Activated T-cell treated with anti-CD3 and anti-CD28 coated beads for 48 hours (primary cell): Measurements from ENCODE around the gene SLC40A1.

ENCODE experiments used
- DNase-seq: peaks from one replicate; pipeline ENCODE4 v3.0.0-alpha.2; 2020; ENCODE audit warnings: low read depth

Gene SLC40A1

DNA sequence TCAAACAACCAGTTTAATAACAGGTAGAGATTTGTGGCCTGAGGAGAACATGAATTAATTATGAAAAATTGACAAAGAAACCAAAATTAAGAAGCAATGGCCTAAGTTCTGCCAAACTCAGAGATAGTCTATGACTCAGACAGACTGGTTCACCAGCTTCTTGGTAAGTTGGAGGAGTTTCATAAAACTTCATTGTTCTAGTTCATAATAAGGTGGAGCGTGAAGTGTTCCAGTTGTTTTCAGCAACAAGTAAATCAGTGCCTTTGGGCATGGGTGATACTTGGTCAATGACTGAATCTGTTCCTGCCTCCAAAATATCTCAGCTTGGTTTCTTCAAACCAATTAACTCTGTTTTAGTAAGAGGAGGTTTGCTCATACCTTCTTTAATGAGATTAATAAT, 40.0 kb downstream of the SLC40A1 start:
- DNase-seq = no peak

DNA sequence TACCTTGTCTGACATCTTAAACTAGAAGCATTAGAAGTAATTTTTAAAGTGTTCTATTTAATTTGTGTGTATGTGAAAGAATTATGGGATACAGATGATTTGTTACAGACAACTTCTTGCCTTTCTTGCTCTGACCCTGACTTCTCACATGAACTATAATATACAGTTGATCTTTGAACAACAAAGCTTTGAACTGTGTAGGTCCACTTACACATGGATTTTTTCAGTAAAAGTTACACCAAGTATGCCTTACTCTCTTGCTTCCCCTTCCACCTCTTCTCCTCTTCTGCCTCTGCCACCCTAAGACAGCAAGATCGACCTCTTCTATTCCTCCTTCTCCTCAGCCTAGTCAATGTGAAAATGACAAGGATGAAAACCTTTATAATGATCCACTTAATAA, 42.2 kb downstream of the SLC40A1 start:
- no peak for DNase-seq

DNA sequence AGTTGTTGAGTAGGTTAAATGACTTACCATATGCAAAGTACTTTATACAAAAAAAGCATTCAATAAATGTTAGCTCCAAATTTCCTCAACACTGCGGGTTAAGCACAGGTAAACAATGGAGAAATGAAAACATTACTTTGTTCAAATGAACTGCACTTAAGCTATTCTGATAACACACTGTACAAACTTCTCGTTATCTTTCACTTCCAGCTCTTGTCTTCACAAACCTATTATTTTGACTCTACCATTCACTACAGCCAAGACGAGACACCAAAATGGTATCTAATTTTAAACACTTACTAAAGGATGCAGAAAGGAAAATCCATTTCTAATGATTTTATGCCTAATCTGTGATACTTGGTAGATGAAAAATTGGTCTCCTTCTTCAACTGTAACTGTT, 43.8 kb downstream of the SLC40A1 start:
- no peak for DNase-seq

DNA sequence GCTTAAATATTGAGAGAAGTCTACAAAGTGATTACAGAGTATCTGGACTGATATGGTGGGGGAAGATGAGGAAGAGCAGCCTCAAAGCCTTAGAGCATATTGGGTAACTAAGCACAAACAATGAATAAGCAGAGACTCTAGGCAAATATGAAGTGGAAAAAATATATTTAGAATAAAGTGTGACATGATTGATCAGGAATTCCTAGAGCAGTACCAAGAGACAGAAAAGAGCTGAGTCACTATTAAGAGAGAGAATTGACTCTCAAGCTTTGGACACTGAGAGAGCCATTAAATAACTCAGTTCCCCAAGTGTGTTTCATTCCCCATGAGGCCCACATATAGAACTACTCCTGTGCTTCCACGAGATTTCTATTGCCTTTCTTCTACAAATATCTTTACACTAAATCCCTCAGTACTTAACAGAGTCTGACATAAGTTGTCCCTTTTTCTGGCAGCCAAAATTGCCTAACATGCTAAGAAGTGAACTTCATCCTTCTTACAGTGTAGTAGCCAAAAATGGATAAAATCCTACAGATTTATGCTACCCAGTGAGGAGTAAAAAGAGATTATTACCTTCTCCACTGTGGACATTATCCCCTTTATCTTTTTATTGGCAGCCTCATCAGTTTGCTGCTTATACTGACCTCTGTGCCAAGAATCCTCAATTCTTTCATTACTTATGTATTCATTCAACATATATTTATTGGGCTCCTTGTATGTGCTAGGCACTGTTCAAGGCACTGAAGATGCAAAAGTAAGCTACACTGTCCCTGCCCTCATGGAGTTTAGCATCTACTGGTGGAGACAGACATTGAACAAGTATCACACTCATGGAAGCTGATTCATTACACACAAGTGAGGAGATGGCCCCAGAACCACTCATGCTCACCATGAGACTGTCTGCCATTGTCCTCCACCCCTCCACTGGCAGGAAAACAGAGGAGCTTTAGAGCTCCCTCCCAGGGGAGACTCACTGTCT, 45.4 kb downstream of the SLC40A1 start:
- no peak for DNase-seq

DNA sequence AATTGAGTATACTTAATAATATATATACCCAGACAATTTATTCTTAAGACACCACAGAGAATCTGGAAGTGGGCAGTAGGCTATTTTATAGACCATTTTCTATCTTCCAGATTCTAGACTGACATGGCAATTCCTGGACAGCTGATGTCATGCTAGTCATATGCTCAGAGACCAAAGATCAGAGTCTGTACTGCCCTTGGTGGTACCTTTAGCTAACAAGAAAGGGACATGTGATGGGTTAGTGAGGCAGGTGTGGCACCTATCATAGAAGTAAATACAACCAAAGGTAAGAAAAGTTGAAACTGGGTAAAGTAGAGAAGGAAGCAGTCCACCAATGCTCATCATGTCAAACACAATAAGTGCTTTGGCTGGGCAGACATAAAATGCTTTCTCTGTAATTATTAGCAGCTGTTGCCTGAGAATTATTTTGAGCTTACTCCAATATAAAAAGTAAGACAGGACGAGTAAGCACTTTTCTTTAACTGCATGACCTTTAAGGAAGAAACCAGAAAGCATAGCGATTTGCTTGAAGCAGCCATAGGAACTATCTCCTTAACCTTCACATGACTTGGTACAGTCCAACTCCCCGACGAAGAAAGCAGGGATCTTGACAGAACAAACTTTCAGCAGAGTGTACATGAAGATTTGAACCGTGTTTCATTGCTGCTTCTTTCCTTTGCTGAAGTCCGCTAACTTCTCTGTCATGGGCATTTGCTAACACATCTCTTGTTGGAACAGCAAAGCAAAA, 47.1 kb downstream of the SLC40A1 start:
- DNase-seq = no peak

DNA sequence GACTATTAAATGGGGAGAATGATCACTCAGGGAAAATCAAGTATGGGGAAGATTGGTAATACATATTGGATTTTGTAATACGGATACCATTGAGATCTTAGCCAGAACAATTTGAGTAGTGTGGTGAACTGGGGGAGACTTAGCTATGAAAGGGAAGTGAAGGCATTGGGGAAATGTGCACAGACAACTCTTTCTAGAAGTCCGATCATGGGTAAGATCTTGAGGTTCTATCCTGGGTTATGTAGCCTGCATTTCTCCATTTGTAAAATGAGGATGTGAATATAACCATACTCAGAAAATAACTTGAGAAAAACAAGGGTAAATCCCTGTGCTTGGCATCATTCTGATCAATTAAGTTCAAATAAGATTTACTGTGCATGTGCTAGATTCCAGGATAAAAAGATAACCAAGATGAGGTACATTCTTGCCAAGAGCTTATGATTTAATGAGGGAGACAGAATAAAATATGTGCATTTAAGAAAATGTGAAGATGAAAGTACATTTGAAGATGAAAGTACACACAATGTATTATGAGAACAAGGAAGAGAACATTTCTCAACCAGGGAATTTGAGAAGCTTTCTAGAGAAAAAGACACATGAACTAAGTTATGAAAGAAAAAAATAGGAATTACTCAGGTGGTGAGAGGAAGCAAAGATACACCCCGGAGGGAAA, 49.5 kb downstream of the SLC40A1 start:
- no peak for DNase-seq

DNA sequence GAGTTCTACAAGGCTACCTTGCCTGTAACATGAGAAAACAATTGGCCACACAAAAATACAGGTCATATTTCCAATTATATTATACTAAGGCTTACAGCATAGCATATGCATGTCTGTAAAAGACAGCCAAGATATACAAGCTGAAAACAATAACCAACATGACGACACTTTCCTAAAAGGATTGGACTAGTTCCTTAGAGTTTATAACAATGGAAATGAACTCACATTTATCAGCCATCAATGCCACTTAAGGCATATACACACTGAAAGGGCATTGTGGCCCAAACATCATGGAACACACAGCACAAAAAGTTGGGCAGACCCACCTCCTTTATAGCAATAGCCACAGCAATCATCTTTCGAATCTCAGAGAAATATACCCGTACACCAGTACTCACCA, 52.0 kb downstream of the SLC40A1 start:
- no peak for DNase-seq

DNA sequence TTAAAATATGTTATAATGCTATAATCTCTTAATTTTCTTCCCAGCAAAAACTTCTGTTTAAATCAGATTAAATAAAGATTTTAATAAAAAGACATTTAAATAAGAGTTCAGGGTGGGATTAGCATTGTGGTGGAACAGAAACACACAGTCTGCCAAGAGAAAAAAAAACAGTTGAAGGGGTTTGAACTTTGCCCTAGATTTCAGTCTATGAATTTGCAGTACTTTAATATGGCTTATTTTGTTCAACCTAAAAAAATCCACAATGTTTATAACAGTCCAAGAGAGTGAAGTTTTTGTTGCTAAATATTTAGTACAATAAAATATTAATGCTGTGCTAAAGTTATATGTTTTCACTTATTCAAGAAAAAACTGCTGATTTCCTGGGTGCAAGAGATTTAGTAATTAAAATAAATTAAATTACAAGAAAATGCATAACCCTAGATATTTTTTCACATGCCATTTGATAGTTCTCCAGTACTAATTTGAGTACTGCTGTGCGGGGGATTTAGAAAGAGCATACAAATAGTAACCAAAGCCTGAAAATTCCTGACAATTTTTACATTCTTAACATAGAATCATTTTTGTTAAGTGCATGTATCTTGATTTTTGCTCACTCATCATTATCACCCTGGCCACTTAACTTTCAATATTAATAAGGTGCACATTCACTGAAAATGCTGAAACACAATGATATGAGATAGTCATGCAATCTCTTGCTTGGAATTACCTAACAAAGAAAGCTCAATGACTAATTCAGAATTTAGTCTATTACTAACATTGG, 52.6 kb downstream of the SLC40A1 start:
- no peak for DNase-seq

DNA sequence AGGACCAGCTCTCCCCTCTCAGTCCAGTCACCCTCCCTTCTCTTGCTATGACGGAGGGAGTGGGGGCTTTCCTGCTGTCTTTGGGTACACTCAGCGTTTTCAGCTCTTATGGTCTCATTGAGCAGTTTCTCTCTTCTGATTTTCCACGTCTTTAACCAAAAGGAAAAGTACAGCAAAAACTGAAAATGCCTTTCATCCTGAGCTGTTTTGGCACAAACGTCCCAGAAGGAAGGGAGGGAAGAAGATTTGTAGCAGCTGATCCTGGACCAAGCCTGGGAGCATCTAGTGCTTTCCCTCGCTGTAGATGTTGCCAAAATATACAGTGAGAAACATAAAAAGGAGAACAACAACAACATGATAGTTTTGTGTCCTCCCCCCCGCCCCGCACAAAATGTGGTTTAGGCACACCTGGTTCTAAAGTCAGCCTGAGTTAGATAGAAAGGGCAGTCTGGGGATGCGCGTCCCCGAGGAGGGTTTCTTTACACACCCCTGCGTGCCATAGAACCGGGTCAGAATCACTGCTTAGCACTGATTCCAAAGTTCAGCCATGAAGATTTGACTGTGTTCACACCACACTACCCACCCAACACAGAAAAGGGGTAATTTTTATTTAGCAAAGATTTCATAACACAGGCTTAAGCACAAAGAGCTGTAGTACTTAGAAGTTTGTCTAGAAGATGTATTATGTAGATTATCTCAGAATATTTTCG, 53.4 kb downstream of the SLC40A1 start:
- no peak for DNase-seq

DNA sequence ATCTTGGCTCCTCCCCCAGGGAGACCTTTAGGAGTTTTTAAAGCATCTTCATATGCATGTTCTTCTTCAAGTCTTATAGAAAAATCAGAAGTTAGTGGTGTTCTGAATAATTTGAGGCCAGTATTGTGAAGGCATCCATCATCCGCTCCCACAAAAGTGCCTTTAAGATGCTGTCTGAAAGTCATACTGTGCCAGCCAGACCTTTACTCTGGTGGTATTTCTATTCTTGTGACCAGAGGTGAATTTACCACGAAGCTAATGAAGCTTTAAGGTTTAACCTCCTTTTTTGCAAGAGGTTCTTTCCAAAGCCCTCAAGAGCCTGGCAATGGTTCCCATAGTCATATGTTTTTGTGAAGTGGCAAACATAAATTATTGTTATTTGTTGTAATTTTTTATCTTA, 54.3 kb downstream of the SLC40A1 start:
- DNase-seq = no peak

DNA sequence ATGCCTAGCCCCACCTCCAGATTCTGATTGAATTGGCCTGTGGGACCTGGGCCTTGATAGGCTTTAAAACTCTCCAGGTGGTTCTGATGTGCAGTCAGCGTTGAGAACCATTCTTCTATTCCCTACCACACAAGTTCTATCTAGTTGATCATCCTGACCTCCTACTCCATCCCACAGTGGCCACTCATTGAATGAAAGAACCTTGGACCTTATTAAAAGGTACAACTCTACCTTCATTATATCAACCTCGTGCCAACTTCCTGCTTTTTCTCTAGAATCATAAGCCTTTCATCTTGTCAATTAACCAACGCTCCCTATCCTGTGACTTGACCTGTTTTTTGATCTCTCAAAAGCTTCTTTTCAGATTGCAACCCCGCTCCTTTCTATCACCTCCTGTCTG, 55.8 kb downstream of the SLC40A1 start:
- no peak for DNase-seq

DNA sequence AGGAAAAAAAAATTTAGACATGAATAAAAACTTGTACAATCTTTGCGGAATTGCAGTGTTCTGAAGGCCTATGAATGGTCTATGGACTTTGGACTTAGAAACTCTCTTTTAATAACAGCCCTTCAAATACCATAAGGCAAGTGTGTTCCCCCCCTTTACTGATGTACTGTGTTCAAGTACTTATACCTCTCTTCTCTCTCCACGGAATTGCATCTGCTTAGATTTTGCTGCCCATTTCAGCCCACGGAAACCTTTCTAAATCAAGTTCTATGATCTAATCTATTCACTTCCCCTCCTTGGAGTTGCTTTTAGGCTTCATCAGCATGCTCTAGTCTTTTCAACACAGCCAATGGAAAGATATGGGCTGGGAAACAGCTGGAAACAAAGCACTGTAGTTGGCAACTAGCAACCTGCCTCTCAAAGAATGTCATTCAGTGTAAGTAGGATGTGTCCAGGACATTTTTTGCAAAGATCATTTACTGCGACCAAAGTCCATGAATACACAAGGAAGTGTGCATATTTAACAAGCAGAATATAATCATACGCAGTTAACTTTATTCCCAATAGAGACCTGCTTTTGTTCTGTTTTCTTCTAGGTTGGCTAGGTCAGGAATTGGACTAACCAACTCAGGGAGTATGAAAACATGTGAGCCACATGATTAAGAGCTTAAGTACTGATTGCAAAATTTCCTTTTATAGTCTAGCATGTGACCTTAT, 58.0 kb downstream of the SLC40A1 start:
- DNase-seq = no peak

DNA sequence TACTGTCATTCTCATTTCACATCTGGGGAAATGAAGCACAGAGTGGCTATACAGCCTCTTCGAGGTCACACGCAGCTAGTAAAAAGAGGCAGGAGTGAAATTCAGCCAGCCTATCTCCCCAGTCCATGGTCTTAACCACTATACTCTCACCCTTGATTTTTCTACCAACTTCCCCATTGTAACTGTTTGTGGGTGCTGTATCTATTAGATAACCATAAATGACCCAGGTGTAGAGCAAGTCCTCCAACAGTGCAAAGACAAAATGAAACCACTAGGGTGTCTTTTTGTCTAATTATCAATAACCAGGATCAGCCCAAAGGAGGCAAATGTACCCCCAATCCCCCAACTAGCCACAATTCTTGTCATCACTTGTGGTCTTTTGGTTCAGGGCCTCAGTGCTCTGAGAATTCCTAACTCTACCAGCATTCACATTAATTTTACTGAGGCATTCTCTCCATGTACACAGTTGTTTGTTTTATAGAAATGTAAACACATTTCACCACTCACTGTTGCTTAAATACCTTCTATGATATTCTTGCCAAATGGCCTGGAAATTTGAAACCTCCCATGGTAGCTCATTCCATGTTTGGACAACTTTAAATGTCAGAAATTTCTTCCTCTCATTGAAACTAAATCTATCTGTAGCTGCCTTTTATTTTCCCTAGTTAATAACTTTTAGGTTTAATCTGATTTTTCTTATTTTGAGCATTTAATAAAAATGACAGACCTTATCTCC, 58.7 kb downstream of the SLC40A1 start:
- DNase-seq = no peak

DNA sequence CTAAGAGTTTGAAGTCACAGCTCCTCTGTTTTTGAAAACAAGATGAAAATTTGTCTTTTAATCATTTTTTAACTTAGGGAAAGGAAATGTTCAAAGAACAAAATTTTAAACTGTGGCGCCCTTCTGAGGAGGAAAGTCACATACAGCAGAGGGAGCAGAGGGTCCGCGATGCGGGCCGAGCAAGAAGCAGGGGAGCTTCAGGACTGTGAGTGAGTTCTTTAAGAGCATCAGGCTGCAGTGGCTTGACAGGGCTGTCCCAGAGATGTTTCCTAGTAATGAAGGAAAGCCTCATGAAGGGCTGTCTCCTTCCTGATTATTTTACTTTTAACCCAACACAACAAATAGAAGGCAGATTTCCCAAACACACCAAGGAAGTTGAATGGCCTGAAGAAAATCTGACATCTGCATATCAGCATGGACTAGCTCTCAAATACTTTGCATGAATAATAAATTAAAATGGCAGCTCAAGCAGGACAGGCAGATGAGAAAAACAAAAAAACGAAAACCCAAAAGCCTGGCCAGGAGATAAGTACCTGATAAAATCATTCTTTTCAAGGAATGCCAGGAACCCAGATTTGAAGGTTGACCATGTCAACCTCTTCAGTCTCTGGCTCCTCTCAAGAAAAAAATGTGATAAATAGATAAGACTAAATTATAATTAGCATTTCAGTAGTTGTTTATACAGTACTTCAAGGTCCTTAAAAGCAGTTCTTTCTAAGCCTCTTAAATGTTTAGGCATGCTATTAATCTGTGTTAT, 60.8 kb downstream of the SLC40A1 start:
- DNase-seq = no peak

DNA sequence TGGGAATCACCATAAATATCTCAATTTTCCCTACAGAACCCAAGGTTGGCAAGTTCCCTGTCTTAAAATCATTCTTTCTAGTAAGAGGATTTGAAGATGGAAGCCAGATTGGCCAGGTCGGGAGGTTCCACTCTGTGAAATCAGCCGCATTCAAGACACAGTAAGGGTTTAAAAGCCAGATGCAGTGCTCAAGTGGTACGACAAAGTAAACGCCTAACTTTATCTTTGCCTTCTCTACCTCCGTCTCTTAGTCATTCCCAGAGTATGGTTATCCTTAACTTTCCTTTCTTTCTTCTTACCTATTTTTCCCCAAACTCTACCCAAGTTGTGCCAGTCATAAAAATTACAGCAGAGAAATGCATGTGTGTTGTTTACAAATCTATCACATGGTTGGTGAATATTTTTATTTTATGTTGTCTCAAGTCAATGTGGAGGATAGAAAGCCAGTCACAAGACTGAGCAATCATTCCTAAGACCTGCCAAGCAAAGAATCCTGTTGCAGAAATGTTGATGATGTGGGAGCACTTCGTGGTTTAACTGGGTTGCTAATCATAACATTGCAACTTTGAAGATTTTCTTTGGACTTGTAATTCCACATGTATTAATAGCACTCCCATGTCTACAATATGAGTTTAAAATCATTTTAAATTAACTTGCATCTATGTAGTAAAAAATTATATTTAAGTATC, 62.6 kb downstream of the SLC40A1 start:
- DNase-seq = no peak

DNA sequence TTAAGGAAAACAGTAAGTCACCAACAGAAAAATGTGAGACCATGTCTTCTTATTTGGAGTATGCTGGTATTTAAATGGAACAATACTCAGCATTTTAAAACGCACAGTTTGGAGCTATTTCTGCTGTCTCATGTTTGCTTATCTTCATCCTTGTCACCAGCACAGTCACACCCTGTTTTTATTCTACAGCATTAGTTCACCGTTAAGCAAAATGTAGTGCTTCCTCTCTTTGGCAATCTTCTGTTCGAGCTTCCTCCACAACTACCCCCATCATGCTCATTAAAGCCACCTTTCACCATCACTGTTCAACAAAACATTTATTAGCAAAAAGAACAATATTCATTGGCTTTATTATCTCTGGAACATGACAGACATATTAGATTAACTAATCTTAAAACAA, 64.0 kb downstream of the SLC40A1 start:
- DNase-seq = no peak

DNA sequence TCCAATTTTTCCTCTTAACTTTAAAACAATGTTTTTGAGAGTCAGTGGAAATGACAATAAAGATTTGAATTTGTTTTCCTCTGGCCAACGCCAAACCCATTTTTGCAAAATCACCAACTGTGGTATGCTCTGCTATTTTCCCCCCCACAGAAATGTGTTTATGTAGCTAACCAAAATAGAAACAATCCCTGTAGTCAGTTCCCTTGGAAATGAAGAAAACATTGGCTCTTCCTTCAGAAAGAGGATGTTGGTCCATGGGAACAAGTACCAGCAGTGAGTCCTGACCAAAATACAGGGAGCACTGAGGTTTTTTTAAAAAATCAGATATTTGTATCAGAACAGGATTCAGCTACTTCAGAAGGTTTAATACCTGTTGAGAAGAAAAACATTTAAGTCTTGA, 65.3 kb downstream of the SLC40A1 start:
- DNase-seq = no peak

DNA sequence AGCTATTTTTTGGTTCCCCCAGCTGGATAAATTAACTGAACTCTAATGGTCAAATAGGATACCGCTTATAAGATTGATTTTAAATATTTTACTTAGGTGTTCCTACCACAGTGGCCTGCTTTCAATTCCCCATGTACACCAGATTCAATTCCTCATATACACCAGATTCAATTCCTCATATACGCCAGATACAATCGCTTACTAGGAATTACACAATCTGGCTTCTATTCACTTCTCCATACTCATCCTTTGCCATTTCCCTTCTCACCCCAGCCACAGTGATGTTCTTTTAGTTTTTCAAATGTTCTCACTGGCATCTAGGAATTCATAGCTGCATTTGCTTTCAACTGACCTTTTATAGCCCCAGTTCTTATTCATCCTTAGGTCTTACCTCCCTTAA, 66.5 kb downstream of the SLC40A1 start:
- no peak for DNase-seq

DNA sequence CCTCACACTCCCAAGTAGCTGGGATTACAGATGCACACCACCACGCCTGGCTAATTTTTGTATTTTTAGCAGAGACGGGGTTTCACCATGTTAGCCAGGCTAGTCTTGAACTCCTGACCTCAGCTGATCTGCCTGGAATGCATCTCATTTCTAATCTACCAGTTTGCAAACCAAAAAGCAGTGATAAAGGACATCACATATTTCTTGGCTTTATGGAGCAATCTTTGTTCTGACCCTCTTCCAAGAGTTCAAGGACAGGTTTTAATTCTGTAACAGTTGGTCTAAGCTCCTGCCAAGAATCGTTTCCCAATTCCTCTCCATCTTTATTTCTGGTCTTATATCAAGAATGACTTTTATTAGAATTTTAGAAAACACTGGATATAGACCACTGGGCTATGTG, 67.7 kb downstream of the SLC40A1 start:
- DNase-seq = no peak
